Stimulated activated CD8-positive, alpha-beta memory T cell treated with anti-CD3 and anti-CD28 coated beads, Interleukin-7, amount 100 ng/mL, for 4 hours (primary cell): Measurements from ENCODE around the gene COX5B.
"Not testable (repeated sequence)": the region's sequence is repeated elsewhere in the genome, so short reads cannot be mapped to it uniquely, and the experiment has no call there.

Source experiments
- DNase-seq, 2 donors: peaks; one replicate each; pipeline ENCODE4 v3.0.0-alpha.2; 2020; ENCODE audit warnings: low read depth in 2 of 2

COX5B gene

GRCh38 chr2:97654309-97654708 lies 8.4 kb downstream of the COX5B start:
- no peak for DNase-seq

DNA sequence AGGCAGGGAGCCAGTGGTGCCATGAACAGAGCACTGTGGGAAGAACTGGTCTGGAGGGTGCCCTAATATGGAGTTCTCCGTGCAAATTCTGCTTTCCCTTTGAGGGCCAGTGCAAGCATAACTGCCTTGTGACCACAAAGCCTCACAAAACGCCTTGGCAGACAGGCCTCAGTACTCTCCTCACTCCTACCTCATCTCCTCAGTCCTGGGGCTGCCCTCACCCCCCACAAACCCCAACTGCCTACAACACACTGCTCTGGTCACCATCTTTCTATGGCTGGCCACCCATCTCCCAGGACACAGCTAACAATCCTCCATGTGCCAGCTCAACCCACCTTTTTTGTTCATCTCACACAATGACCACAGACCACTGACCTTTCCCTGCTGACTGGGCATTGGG lies 8.9 kb downstream of the COX5B start:
- no peak for DNase-seq

GRCh38 chr2:97656129-97656755 lies 10.4 kb downstream of the COX5B start:
- no peak for DNase-seq

- no peak for DNase-seq
These were observed 11.2 kb downstream of the COX5B start for GRCh38 chr2:97656905-97657587.

- DNase-seq, result no peak
These were observed 12.3 kb downstream of the COX5B start for GRCh38 chr2:97657986-97658690.

- DNase-seq, result no peak
These were observed 12.9 kb downstream of the COX5B start for GRCh38 chr2:97658691-97659157.

DNA sequence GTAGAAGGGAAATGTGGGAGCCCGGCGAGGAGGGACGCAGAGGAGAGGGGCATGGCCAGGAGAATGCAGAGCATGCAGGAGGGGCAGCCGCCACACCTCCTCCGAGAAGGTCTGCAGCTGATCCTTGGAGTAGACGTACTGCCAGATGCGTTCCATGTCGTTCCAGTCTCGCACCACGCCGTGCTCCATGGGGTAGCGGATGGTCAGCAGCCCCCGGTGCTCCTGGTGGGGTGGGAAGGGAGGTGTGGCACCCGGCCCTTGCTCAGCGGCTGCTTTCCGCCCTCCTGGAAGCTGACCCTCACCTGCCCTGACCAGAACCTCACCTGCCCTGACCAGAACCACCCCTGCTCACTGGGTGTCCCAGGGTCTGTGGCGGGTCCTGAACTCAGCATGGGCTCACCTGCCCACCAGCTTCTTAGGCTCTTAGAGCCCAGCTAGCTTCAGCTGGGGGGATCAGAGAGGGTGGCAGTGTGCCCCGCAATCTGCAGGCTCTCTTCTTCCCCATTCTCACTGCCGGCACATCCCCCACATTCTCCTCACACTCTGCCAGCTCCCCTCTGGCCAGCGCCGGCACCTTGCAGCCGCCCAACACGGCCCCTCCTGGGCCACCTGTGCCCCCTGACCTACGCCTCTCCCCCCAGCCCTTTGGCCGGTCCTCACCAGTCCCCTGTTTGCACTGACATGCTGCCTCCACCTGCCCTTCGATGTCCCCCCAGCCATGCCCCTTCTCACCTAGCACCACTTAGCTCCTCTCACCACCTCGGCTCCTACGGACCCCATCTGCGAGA lies 13.6 kb downstream of the COX5B start:
- DNase-seq, result no peak

- no peak for DNase-seq
These were observed 14.3 kb downstream of the COX5B start for GRCh38 chr2:97660044-97660774.

GRCh38 chr2:97660775-97661389 lies 15.0 kb downstream of the COX5B start:
- no peak for DNase-seq

DNA sequence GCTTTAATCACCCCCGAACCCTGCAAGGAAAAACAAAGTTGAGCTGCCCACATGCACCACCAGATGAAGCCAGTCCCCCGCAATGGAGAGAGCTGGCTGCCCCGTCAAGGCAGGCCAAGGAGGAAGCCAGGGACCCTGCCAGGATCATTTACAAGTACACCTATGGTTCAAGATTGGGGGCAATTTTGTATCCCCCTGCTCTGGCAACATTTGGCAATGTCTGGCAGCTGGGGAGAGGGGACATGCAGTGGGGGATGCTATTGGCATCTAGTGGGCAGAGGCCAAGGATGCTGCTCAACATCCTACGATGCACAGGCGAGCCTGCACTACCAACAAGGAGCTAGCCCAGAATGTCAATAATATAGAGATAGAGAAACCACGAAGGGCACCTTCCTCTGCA lies 16.1 kb downstream of the COX5B start:
- no peak for DNase-seq

- DNase-seq, result no peak
These were observed 16.6 kb downstream of the COX5B start for GRCh38 chr2:97662386-97662894.

- DNase-seq, result peak; percentile 72 to 82
These were observed 17.2 kb downstream of the COX5B start for GRCh38 chr2:97662895-97663625.

- DNase-seq, result no peak
These were observed 17.7 kb downstream of the COX5B start for GRCh38 chr2:97663626-97663961.

DNA sequence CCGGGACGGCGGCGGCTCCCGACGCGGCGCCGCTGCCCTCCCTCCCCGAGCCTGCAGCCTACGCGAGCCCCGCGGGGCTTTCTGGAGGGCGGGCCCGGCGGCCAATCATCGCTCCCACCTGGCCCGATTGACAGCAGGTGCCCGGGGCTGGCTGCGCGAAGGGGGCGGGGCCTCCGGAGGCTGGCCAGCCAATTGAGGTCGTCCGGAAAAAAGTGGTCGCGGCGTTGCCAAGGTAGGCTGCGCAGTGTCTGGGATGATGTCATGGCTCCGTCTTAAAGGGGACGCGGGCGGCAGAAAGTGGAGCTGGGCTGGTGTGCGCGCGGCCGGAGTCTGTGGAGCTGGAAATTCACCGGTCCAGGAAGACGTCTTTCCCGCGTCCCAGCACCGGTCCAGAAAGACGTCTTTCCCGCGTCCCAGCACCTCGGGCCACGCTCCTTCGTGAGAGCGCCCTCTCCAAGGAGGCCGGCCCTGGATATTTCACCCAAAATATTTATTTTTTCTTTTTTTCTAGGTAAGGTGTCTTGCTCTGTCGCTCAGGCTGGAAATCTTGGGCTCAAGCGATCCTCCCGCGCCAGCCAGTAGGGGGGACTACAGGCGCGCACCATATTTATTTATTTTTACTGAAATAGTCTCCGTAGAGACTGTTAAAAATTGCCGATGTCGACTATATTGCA lies 18.2 kb downstream of the COX5B start, which contains the start of gene ACTR1B:
ACTR1B (minus strand) TSS at position 83 of the 674 bp plus-strand sequence. CDS start 154 bp downstream, outside the sequence.
- peak; percentile 96 to 98 for DNase-seq

- DNase-seq, result no peak
These were observed 18.7 kb downstream of the COX5B start for GRCh38 chr2:97664636-97664970.

- no peak for DNase-seq
These were observed 23.6 kb downstream of the COX5B start, which contains the start of gene C2orf92 for GRCh38 chr2:97669448-97669847. C2orf92 (plus strand) TSS chr2:97669713; CDS start chr2:97669789, 76 bp downstream.

- DNase-seq, result no peak
These were observed 24.6 kb downstream of the COX5B start for GRCh38 chr2:97670471-97670870.

- no peak for DNase-seq
These were observed 25.7 kb downstream of the COX5B start for GRCh38 chr2:97671526-97671925.

DNA sequence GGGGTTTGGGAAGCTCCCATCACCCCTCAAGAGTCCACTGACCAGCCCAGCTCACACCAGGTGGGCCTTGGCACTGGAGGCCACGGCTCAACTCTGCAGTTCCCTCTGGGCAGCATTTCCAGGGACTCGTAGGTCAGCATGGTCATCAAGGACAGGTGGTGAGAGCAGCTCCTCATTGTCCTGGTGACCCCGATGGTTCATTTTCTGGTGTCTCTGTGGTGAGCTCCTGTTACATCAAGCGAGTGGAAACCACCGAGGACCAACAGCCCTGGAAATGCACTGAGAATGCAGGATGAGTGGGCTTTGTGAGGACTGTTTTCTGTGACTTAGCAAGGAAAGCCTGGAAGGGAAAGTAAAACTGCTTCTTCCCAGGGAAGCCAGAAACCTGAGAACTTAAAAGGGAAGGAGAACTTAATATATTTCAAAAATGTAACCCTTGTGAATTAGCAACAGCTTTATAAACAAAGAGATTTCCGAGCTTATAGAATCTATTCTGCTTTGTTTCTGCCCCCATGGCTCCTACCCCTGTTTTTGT lies 26.8 kb downstream of the COX5B start:
- not testable (repeated sequence) for DNase-seq
